ENCODE data around the gene GON7. TPM values are rescaled to one million over a fixed set of nuclear protein-coding genes. Genes with fewer than 3 reads are reported as not detected.

Gene GON7
- total and polyA plus RNA-seq, 2 of the 8 experiments (the other 6 are each of a cell fraction or from before 2014, with no cell fraction given), result 3.8 to 9.9 TPM

DNA sequence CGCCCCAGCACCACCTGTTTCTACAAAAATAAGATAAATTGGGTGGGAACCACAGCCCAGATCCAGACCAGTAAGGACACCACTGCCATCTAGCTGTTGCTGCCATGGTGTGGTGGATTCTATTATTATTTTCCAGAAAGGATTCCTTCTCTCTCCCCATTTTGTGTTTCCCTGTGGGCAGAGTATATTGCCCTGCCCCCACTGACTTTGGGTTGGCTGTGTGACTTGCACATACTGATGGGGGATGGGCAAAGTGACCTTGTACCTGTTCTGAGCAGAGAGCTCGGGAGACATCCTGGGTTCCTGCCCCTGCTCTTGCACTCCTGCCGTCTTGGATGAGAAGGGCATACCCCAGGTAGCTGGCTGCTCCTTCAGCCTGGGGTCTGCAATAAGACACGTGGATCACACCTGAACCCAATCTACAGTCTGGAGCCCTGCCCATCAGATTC lies 46.5 kb downstream of the GON7 start (continued):
- 0 out of 2 replicates have a peak, but pooled peaks have one; percentile 22 for TF ChIP-seq YY1 (IDR thresholded peaks at IDR 0.05; ENCODE audit: low read depth, low read length)
- TF ChIP-seq SP1 (IDR thresholded peaks at IDR 0.05; ENCODE audit: low read depth, low read length), result 0 out of 2 replicates have a peak, but pooled peaks have one; percentile 44
- no peak for TF ChIP-seq RFX5 (IDR thresholded peaks at IDR 0.05; ENCODE audit: borderline replicate concordance, low read depth, low read length)
- TF ChIP-seq KDM4A (IDR thresholded peaks at IDR 0.05; ENCODE audit: low read depth, low read length, severe bottlenecking), result no peak
- peak; percentile 53 to 61 (median 58) for TF ChIP-seq CTCF (IDR thresholded peaks at IDR 0.05; ENCODE audit: control extremely low read depth in 1 of 3, insufficient read depth in 1 of 3, low read depth in 1 of 3, low read length in 3 of 3)
- TF ChIP-seq SIN3A (conservative IDR thresholded peaks at IDR 0.05 in 1 of 2, IDR thresholded peaks at IDR 0.05 in 1 of 2; ENCODE audit: low read depth in 1 of 2, low read length in 2 of 2), result no peak
- no peak for TF ChIP-seq HDAC6 (IDR thresholded peaks at IDR 0.05; ENCODE audit: low read depth, low read length)
- peak; percentile 64 to 75 for TF ChIP-seq RAD21 (IDR thresholded peaks at IDR 0.05 in 1 of 2, conservative IDR thresholded peaks at IDR 0.05 in 1 of 2; ENCODE audit: low read depth in 2 of 2, low read length in 2 of 2)
